ENCODE results near the gene MSANTD2.

DNA sequence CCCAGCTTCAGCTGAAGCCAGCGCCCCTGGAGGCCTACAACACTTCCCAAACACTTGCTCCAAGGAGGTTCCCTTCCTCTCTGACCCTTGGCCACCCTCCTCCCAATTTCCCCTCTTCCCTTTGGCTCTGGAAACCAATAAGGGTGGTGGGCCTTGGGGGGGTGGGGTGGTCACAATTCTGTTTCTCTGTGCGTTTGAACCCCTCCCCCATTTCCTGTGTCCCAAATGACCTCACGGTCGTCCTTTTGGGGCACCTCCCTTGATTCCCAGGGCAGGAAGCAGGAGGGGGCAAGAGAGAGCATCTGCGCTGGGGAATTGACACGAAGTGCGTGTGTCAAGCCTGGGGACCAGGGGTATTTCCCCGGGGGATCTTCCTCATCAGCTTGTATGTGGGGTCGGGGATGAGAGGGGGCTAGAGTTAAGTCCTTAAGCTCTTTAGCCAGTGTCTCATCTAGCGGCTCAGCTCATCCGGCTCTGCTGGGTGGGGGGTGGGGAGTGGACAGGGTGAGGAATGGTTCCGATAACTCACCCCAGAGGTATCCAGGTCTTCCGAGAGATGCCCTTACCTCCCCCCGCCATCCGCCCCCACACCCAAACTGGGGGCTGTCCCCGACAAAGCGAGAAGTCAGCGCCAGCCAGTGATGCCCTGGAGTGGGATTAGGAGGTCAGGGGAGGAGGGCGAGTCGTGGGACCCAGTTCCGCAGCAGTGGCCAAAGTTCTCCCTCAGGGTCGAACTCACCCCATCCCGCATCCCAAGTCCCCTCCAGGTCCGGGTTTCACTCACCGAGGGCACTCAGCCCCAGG lies 38.7 kb downstream of the MSANTD2 start:
- TF ChIP-seq, protein P1, sequence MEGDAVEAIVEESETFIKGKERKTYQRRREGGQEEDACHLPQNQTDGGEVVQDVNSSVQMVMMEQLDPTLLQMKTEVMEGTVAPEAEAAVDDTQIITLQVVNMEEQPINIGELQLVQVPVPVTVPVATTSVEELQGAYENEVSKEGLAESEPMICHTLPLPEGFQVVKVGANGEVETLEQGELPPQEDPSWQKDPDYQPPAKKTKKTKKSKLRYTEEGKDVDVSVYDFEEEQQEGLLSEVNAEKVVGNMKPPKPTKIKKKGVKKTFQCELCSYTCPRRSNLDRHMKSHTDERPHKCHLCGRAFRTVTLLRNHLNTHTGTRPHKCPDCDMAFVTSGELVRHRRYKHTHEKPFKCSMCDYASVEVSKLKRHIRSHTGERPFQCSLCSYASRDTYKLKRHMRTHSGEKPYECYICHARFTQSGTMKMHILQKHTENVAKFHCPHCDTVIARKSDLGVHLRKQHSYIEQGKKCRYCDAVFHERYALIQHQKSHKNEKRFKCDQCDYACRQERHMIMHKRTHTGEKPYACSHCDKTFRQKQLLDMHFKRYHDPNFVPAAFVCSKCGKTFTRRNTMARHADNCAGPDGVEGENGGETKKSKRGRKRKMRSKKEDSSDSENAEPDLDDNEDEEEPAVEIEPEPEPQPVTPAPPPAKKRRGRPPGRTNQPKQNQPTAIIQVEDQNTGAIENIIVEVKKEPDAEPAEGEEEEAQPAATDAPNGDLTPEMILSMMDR (conservative IDR thresholded peaks at IDR 0.05; ENCODE audit: low read depth in 2 of 2) = no peak
- TF ChIP-seq EZH2phosphoT487 (IDR thresholded peaks at IDR 0.05; ENCODE audit: unreplicated experiment) (peak; percentile 54), EZH2 (IDR thresholded peaks at IDR 0.05; ENCODE audit: low read depth, unreplicated experiment) (peak; percentile 62), POLR2AphosphoS5 (IDR thresholded peaks at IDR 0.05; ENCODE audit: low read depth) (no peak), JUNB (IDR thresholded peaks at IDR 0.05; ENCODE audit: unreplicated experiment) (no peak), CREB1 (CRISPR knock-in tag; IDR thresholded peaks at IDR 0.05; ENCODE audit: low read depth) (no peak), STAT1 (IDR thresholded peaks at IDR 0.05; ENCODE audit: unreplicated experiment) (no peak), ZNF331 (CRISPR knock-in tag; IDR thresholded peaks at IDR 0.05; ENCODE audit: low read depth) (no peak), ZNF114 (CRISPR knock-in tag; IDR thresholded peaks at IDR 0.05) (no peak), NANOG (IDR thresholded peaks at IDR 0.05; ENCODE audit: borderline replicate concordance) (no peak)
- TF ChIP-seq, protein P2, sequence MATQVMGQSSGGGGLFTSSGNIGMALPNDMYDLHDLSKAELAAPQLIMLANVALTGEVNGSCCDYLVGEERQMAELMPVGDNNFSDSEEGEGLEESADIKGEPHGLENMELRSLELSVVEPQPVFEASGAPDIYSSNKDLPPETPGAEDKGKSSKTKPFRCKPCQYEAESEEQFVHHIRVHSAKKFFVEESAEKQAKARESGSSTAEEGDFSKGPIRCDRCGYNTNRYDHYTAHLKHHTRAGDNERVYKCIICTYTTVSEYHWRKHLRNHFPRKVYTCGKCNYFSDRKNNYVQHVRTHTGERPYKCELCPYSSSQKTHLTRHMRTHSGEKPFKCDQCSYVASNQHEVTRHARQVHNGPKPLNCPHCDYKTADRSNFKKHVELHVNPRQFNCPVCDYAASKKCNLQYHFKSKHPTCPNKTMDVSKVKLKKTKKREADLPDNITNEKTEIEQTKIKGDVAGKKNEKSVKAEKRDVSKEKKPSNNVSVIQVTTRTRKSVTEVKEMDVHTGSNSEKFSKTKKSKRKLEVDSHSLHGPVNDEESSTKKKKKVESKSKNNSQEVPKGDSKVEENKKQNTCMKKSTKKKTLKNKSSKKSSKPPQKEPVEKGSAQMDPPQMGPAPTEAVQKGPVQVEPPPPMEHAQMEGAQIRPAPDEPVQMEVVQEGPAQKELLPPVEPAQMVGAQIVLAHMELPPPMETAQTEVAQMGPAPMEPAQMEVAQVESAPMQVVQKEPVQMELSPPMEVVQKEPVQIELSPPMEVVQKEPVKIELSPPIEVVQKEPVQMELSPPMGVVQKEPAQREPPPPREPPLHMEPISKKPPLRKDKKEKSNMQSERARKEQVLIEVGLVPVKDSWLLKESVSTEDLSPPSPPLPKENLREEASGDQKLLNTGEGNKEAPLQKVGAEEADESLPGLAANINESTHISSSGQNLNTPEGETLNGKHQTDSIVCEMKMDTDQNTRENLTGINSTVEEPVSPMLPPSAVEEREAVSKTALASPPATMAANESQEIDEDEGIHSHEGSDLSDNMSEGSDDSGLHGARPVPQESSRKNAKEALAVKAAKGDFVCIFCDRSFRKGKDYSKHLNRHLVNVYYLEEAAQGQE (IDR thresholded peaks at IDR 0.05; ENCODE audit: unreplicated experiment) = no peak
- TF ChIP-seq, protein P3, sequence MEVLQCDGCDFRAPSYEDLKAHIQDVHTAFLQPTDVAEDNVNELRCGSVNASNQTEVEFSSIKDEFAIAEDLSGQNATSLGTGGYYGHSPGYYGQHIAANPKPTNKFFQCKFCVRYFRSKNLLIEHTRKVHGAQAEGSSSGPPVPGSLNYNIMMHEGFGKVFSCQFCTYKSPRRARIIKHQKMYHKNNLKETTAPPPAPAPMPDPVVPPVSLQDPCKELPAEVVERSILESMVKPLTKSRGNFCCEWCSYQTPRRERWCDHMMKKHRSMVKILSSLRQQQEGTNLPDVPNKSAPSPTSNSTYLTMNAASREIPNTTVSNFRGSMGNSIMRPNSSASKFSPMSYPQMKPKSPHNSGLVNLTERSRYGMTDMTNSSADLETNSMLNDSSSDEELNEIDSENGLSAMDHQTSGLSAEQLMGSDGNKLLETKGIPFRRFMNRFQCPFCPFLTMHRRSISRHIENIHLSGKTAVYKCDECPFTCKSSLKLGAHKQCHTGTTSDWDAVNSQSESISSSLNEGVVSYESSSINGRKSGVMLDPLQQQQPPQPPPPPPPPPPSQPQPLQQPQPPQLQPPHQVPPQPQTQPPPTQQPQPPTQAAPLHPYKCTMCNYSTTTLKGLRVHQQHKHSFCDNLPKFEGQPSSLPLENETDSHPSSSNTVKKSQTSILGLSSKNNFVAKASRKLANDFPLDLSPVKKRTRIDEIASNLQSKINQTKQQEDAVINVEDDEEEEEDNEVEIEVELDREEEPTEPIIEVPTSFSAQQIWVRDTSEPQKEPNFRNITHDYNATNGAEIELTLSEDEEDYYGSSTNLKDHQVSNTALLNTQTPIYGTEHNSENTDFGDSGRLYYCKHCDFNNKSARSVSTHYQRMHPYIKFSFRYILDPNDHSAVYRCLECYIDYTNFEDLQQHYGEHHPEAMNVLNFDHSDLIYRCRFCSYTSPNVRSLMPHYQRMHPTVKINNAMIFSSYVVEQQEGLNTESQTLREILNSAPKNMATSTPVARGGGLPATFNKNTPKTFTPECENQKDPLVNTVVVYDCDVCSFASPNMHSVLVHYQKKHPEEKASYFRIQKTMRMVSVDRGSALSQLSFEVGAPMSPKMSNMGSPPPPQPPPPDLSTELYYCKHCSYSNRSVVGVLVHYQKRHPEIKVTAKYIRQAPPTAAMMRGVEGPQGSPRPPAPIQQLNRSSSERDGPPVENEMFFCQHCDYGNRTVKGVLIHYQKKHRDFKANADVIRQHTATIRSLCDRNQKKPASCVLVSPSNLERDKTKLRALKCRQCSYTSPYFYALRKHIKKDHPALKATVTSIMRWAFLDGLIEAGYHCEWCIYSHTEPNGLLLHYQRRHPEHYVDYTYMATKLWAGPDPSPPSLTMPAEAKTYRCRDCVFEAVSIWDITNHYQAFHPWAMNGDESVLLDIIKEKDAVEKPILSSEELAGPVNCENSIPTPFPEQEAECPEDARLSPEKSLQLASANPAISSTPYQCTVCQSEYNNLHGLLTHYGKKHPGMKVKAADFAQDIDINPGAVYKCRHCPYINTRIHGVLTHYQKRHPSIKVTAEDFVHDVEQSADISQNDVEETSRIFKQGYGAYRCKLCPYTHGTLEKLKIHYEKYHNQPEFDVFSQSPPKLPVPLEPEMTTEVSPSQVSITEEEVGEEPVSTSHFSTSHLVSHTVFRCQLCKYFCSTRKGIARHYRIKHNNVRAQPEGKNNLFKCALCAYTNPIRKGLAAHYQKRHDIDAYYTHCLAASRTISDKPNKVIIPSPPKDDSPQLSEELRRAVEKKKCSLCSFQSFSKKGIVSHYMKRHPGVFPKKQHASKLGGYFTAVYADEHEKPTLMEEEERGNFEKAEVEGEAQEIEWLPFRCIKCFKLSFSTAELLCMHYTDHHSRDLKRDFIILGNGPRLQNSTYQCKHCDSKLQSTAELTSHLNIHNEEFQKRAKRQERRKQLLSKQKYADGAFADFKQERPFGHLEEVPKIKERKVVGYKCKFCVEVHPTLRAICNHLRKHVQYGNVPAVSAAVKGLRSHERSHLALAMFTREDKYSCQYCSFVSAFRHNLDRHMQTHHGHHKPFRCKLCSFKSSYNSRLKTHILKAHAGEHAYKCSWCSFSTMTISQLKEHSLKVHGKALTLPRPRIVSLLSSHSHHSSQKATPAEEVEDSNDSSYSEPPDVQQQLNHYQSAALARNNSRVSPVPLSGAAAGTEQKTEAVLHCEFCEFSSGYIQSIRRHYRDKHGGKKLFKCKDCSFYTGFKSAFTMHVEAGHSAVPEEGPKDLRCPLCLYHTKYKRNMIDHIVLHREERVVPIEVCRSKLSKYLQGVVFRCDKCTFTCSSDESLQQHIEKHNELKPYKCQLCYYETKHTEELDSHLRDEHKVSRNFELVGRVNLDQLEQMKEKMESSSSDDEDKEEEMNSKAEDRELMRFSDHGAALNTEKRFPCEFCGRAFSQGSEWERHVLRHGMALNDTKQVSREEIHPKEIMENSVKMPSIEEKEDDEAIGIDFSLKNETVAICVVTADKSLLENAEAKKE (CRISPR knock-in tag; IDR thresholded peaks at IDR 0.05) = no peak
- TF ChIP-seq, protein P4, sequence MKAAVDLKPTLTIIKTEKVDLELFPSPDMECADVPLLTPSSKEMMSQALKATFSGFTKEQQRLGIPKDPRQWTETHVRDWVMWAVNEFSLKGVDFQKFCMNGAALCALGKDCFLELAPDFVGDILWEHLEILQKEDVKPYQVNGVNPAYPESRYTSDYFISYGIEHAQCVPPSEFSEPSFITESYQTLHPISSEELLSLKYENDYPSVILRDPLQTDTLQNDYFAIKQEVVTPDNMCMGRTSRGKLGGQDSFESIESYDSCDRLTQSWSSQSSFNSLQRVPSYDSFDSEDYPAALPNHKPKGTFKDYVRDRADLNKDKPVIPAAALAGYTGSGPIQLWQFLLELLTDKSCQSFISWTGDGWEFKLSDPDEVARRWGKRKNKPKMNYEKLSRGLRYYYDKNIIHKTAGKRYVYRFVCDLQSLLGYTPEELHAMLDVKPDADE (IDR thresholded peaks at IDR 0.05) = peak; percentile 27; the same call in 1 of the 2 replicates
